ENCODE measurements around the gene CPOX.

CPOX gene

GRCh38 chr3:98582042-98582441 lies 11.4 kb downstream of the CPOX start:
- H3K4me3 ChIP-seq (ENCODE audit: low read depth in 1 of 5, low read length in 5 of 5): no peak overlapping the region
- H3K9me3 ChIP-seq (ENCODE audit: control insufficient read depth in 5 of 5, low read length in 5 of 5): no peaks in the 10 kb centered on the region
- no peak overlapping the region for H3K9ac ChIP-seq (ENCODE audit: low read length in 5 of 5)
- H3K27ac ChIP-seq (ENCODE audit: low read depth, low read length): no peak overlapping the region
- H3K36me3 ChIP-seq (ENCODE audit: control insufficient read depth in 5 of 5, insufficient read depth in 5 of 5, low read length in 5 of 5): peaks cover 26 to 65% (median 34%) of the 10 kb centered on the region in 5 donors
- peaks cover 0 to 8% (median 7%) of the 10 kb centered on the region in 5 donors for H3K4me1 ChIP-seq (ENCODE audit: control insufficient read depth in 5 of 5, insufficient read depth in 5 of 5, low read length in 5 of 5)
- H3K27me3 ChIP-seq (ENCODE audit: control insufficient read depth in 5 of 5, insufficient read depth in 4 of 5, low read length in 5 of 5): no peaks in the 10 kb centered on the region

- Histone ChIP-seq H3K9me3 (ENCODE audit: control insufficient read depth in 5 of 5, low read length in 5 of 5) (no peaks in the 10 kb centered on the region), H3K4me1 (ENCODE audit: control insufficient read depth in 5 of 5, insufficient read depth in 5 of 5, low read length in 5 of 5) (peaks cover 0 to 13% (median 9%) of the 10 kb centered on the region in 5 donors), H3K36me3 (ENCODE audit: control insufficient read depth in 5 of 5, insufficient read depth in 5 of 5, low read length in 5 of 5) (peaks cover 29 to 65% (median 37%) of the 10 kb centered on the region in 5 donors), H3K4me3 (ENCODE audit: low read depth in 1 of 5, low read length in 5 of 5) (no peak overlapping the region), H3K27ac (ENCODE audit: low read depth, low read length) (no peak overlapping the region), H3K9ac (ENCODE audit: low read length in 5 of 5) (no peak overlapping the region), H3K27me3 (ENCODE audit: control insufficient read depth in 5 of 5, insufficient read depth in 4 of 5, low read length in 5 of 5) (no peaks in the 10 kb centered on the region)
Observed at GRCh38 chr3:98581474-98581873, 11.9 kb downstream of the CPOX start.

GRCh38 chr3:98580401-98581386 lies 12.7 kb downstream of the CPOX start:
- Histone ChIP-seq H3K27ac (ENCODE audit: low read depth, low read length) (no peak overlapping the region), H3K9ac (ENCODE audit: low read length in 5 of 5) (no peak overlapping the region)

GRCh38 chr3:98577178-98577895 lies 16.1 kb downstream of the CPOX start:
- Histone ChIP-seq H3K27ac (ENCODE audit: low read depth, low read length) (peak overlapping the region; percentile 40), H3K4me3 (ENCODE audit: low read depth in 1 of 5, low read length in 5 of 5) (no peak overlapping the region), H3K9me3 (ENCODE audit: control insufficient read depth in 5 of 5, low read length in 5 of 5) (no peaks in the 10 kb centered on the region), H3K27me3 (ENCODE audit: control insufficient read depth in 5 of 5, insufficient read depth in 4 of 5, low read length in 5 of 5) (no peaks in the 10 kb centered on the region), H3K4me1 (ENCODE audit: control insufficient read depth in 5 of 5, insufficient read depth in 5 of 5, low read length in 5 of 5) (peaks cover 0 to 18% (median 9%) of the 10 kb centered on the region in 5 donors), H3K36me3 (ENCODE audit: control insufficient read depth in 5 of 5, insufficient read depth in 5 of 5, low read length in 5 of 5) (peaks cover 19 to 40% (median 28%) of the 10 kb centered on the region in 5 donors), H3K9ac (ENCODE audit: low read length in 5 of 5) (no peak overlapping the region)

More at GRCh38 chr3:98580401-98581386, 12.7 kb downstream of the CPOX start:
- Histone ChIP-seq H3K4me1 (ENCODE audit: control insufficient read depth in 5 of 5, insufficient read depth in 5 of 5, low read length in 5 of 5) (peaks cover 0 to 13% (median 9%) of the 10 kb centered on the region in 5 donors), H3K36me3 (ENCODE audit: control insufficient read depth in 5 of 5, insufficient read depth in 5 of 5, low read length in 5 of 5) (peaks cover 29 to 57% (median 39%) of the 10 kb centered on the region in 5 donors), H3K4me3 (ENCODE audit: low read depth in 1 of 5, low read length in 5 of 5) (no peak overlapping the region), H3K27me3 (ENCODE audit: control insufficient read depth in 5 of 5, insufficient read depth in 4 of 5, low read length in 5 of 5) (no peaks in the 10 kb centered on the region), H3K9me3 (ENCODE audit: control insufficient read depth in 5 of 5, low read length in 5 of 5) (no peaks in the 10 kb centered on the region)

- no peak overlapping the region for H3K9ac ChIP-seq (ENCODE audit: low read length in 5 of 5)
- no peak overlapping the region for H3K4me3 ChIP-seq (ENCODE audit: low read depth in 1 of 5, low read length in 5 of 5)
- H3K9me3 ChIP-seq (ENCODE audit: control insufficient read depth in 5 of 5, low read length in 5 of 5): no peaks in the 10 kb centered on the region
- peaks cover 8 to 21% (median 15%) of the 10 kb centered on the region in 5 donors for H3K36me3 ChIP-seq (ENCODE audit: control insufficient read depth in 5 of 5, insufficient read depth in 5 of 5, low read length in 5 of 5)
- H3K4me1 ChIP-seq (ENCODE audit: control insufficient read depth in 5 of 5, insufficient read depth in 5 of 5, low read length in 5 of 5): peaks cover 0 to 18% (median 9%) of the 10 kb centered on the region in 5 donors
- no peak overlapping the region for H3K27ac ChIP-seq (ENCODE audit: low read depth, low read length)
- H3K27me3 ChIP-seq (ENCODE audit: control insufficient read depth in 5 of 5, insufficient read depth in 4 of 5, low read length in 5 of 5): no peaks in the 10 kb centered on the region
Observed at GRCh38 chr3:98574132-98574531, 19.3 kb downstream of the CPOX start.

- no peaks in the 10 kb centered on the region for H3K27me3 ChIP-seq (ENCODE audit: control insufficient read depth in 5 of 5, insufficient read depth in 4 of 5, low read length in 5 of 5)
- H3K9me3 ChIP-seq (ENCODE audit: control insufficient read depth in 5 of 5, low read length in 5 of 5): no peaks in the 10 kb centered on the region
- no peak overlapping the region for H3K4me3 ChIP-seq (ENCODE audit: low read depth in 1 of 5, low read length in 5 of 5)
- no peak overlapping the region for H3K9ac ChIP-seq (ENCODE audit: low read length in 5 of 5)
- peaks cover 3 to 12% (median 10%) of the 10 kb centered on the region in 5 donors for H3K36me3 ChIP-seq (ENCODE audit: control insufficient read depth in 5 of 5, insufficient read depth in 5 of 5, low read length in 5 of 5)
- H3K4me1 ChIP-seq (ENCODE audit: control insufficient read depth in 5 of 5, insufficient read depth in 5 of 5, low read length in 5 of 5): peaks cover 0 to 18% (median 9%) of the 10 kb centered on the region in 5 donors
- no peak overlapping the region for H3K27ac ChIP-seq (ENCODE audit: low read depth, low read length)
Observed at GRCh38 chr3:98573181-98573728, 20.2 kb downstream of the CPOX start.

- H3K9ac ChIP-seq (ENCODE audit: low read length in 5 of 5): no peak overlapping the region
- no peaks in the 10 kb centered on the region for H3K9me3 ChIP-seq (ENCODE audit: control insufficient read depth in 5 of 5, low read length in 5 of 5)
- H3K27ac ChIP-seq (ENCODE audit: low read depth, low read length): no peak overlapping the region
- H3K27me3 ChIP-seq (ENCODE audit: control insufficient read depth in 5 of 5, insufficient read depth in 4 of 5, low read length in 5 of 5): no peaks in the 10 kb centered on the region
- no peak overlapping the region for H3K4me3 ChIP-seq (ENCODE audit: low read depth in 1 of 5, low read length in 5 of 5)
- peaks cover 0 to 2% (median 0%) of the 10 kb centered on the region in 5 donors for H3K4me1 ChIP-seq (ENCODE audit: control insufficient read depth in 5 of 5, insufficient read depth in 5 of 5, low read length in 5 of 5)
- H3K36me3 ChIP-seq (ENCODE audit: control insufficient read depth in 5 of 5, insufficient read depth in 5 of 5, low read length in 5 of 5): no peaks in the 10 kb centered on the region
Observed at GRCh38 chr3:98568402-98568801, 25.0 kb downstream of the CPOX start.

- H3K36me3 ChIP-seq (ENCODE audit: control insufficient read depth in 5 of 5, insufficient read depth in 5 of 5, low read length in 5 of 5): no peaks in the 10 kb centered on the region
- no peak overlapping the region for H3K9ac ChIP-seq (ENCODE audit: low read length in 5 of 5)
- no peaks in the 10 kb centered on the region for H3K9me3 ChIP-seq (ENCODE audit: control insufficient read depth in 5 of 5, low read length in 5 of 5)
- peaks cover 0 to 2% (median 0%) of the 10 kb centered on the region in 5 donors for H3K4me1 ChIP-seq (ENCODE audit: control insufficient read depth in 5 of 5, insufficient read depth in 5 of 5, low read length in 5 of 5)
- H3K27me3 ChIP-seq (ENCODE audit: control insufficient read depth in 5 of 5, insufficient read depth in 4 of 5, low read length in 5 of 5): no peaks in the 10 kb centered on the region
- H3K27ac ChIP-seq (ENCODE audit: low read depth, low read length): no peak overlapping the region
- no peak overlapping the region for H3K4me3 ChIP-seq (ENCODE audit: low read depth in 1 of 5, low read length in 5 of 5)
Observed at GRCh38 chr3:98567666-98568270, 25.6 kb downstream of the CPOX start.

- H3K4me1 ChIP-seq (ENCODE audit: control insufficient read depth in 5 of 5, insufficient read depth in 5 of 5, low read length in 5 of 5): peaks cover 0 to 2% (median 0%) of the 10 kb centered on the region in 5 donors
- no peak overlapping the region for H3K9ac ChIP-seq (ENCODE audit: low read length in 5 of 5)
- H3K27me3 ChIP-seq (ENCODE audit: control insufficient read depth in 5 of 5, insufficient read depth in 4 of 5, low read length in 5 of 5): no peaks in the 10 kb centered on the region
- H3K27ac ChIP-seq (ENCODE audit: low read depth, low read length): no peak overlapping the region
- H3K36me3 ChIP-seq (ENCODE audit: control insufficient read depth in 5 of 5, insufficient read depth in 5 of 5, low read length in 5 of 5): no peaks in the 10 kb centered on the region
- no peak overlapping the region for H3K4me3 ChIP-seq (ENCODE audit: low read depth in 1 of 5, low read length in 5 of 5)
- no peaks in the 10 kb centered on the region for H3K9me3 ChIP-seq (ENCODE audit: control insufficient read depth in 5 of 5, low read length in 5 of 5)
Observed at GRCh38 chr3:98565843-98566242, 27.6 kb downstream of the CPOX start.

All from subcutaneous abdominal adipose tissue (tissue), 5 donors.